GM19438 (cell line): ENCODE results near the gene MMS19.
"Not testable (repeated sequence)": the region's sequence is repeated elsewhere in the genome, so short reads cannot be mapped to it uniquely, and the experiment has no call there.

ENCODE experiments used
- ATAC-seq: cut with Tn5 transposase; IDR thresholded peaks from one replicate; pipeline ENCODE4 v1.9.1; 2021; ENCODE audit warnings: low read depth; ENCODE audit not compliant: unreplicated experiment

The MMS19 gene

GRCh38 chr10:97529685-97530465, 31.7 kb upstream of the MMS19 start:
- no peak for ATAC-seq

- not testable (repeated sequence) for ATAC-seq
Measured at GRCh38 chr10:97528876-97529275, 30.7 kb upstream of the MMS19 start.

- ATAC-seq = no peak
Measured at GRCh38 chr10:97525683-97526110, 27.5 kb upstream of the MMS19 start.

GRCh38 chr10:97525086-97525485, 26.9 kb upstream of the MMS19 start:
- ATAC-seq = no peak

- ATAC-seq = no peak
Measured at GRCh38 chr10:97522937-97523336, 24.7 kb upstream of the MMS19 start.

GRCh38 chr10:97522071-97522470, 23.8 kb upstream of the MMS19 start:
- ATAC-seq = no peak

- ATAC-seq = no peak
Measured at GRCh38 chr10:97520978-97521761, 22.9 kb upstream of the MMS19 start.

- no peak for ATAC-seq
Measured at GRCh38 chr10:97520520-97520919, 22.3 kb upstream of the MMS19 start.

GRCh38 chr10:97519342-97519741, 21.1 kb upstream of the MMS19 start:
- no peak for ATAC-seq

GRCh38 chr10:97518301-97519043, 20.2 kb upstream of the MMS19 start:
- no peak for ATAC-seq

GRCh38 chr10:97517778-97518300, 19.6 kb upstream of the MMS19 start:
- no peak for ATAC-seq

GRCh38 chr10:97517096-97517750, 19.0 kb upstream of the MMS19 start:
- no peak for ATAC-seq

GRCh38 chr10:97515271-97515978, 17.2 kb upstream of the MMS19 start:
- no peak for ATAC-seq

- ATAC-seq = no peak
Measured at GRCh38 chr10:97514344-97514743, 16.1 kb upstream of the MMS19 start.

- no peak for ATAC-seq
Measured at GRCh38 chr10:97512993-97513392, 14.8 kb upstream of the MMS19 start.

GRCh38 chr10:97511711-97512440, 13.7 kb upstream of the MMS19 start:
- no peak for ATAC-seq

GRCh38 chr10:97510686-97511085, 12.5 kb upstream of the MMS19 start:
- no peak for ATAC-seq

- no peak for ATAC-seq
Measured at GRCh38 chr10:97509120-97509680, 11.0 kb upstream of the MMS19 start.

- ATAC-seq = no peak
Measured at GRCh38 chr10:97508342-97508741, 10.1 kb upstream of the MMS19 start.
